ENCODE data around the gene GRIK1. TPM values are rescaled to one million over a fixed set of nuclear protein-coding genes. Genes with fewer than 3 reads are reported as not detected.

GRIK1 gene
- total RNA-seq, 1 donor from 2014 or later = not detected

DNA sequence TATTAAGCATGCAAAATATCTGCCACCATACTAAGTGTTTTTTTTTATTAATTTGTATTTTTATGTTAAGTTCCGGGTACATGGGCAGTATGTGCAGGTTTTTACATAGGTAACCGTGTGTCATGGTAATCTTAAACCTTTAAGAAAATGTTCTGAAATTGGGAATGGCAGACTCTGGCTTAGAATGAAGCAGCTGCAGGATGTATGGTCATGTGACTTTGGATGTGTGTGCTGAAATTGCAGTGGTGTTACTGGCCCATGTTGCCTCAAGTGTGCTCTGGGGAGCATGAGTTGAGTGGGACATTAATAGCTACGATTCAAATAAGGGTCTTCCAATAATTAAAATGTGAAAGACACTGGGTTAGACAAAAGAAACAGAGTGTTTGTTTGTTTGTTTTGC is 6.7 kb downstream of the GRIK1 start:
- no peak for ATAC-seq
- no peak for DNase-seq (ENCODE audit: missing footprints)
- intact Hi-C loops (cut with DNase I) = no loop called here

DNA sequence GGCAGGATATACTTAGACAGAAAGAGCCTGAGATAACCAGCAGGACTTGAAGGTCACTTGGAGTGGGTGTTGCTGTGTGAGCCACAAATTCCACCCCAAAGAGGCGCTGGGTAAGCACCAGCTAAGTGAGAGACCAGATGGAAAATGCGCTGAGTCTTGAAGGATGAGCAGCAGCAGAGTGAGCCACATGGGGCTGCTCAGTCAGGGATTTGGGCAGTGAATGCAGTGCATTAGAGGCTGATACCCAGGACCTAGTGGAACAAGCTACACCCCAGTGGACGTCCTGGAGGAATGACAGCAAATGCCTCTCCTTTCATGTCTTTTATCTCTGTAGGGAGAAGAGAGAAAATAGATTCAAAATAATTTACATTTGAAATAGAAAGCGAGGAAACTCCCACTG is 11.3 kb downstream of the GRIK1 start:
- DNase-seq (ENCODE audit: missing footprints) (no peak), ATAC-seq (no peak)
- intact Hi-C loops (cut with DNase I) = no loop called here

DNA sequence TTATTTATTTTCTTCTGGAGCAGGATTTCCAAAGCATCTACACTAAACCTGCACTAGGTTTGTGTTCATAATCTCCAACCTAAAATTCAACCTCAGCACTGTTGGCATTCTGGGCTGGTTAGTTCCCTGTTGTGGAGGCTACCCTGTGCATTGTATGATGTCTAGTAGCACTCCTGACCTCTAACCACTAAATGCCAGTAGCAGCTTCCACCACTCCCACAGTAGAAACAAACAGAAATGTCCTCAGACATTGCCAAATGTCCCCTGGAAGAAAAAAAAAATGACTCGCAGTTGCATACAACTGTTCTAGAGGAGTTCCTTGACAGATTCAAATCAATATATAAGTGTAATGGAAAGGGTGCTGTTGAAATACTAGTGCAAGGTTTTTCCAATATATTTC is 18.9 kb downstream of the GRIK1 start:
- ATAC-seq = no peak
- intact Hi-C loops (cut with DNase I) = no loop called here
- DNase-seq (ENCODE audit: missing footprints) = no peak

DNA sequence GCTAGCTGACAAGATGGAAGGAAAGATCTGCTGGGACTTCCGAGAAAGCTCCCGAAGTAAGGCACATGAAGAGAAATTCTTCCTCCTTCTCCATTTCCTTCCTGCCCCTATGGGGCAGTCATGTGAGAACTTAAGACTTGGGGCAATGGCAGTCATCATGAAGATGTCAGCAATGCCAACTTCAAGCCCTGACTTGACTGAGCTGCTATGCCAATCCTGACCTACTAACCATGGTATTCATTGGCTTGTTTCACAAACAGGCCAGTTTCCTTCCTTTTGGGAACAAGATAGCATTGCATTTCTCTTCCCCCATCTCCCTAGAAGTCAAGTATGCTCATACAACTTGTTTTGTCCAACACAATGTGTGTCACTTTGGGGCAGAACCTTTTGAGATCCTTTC is 25.5 kb downstream of the GRIK1 start:
- no peak for ATAC-seq
- intact Hi-C loops (cut with DNase I) = no loop called here
- no peak for DNase-seq (ENCODE audit: missing footprints)

DNA sequence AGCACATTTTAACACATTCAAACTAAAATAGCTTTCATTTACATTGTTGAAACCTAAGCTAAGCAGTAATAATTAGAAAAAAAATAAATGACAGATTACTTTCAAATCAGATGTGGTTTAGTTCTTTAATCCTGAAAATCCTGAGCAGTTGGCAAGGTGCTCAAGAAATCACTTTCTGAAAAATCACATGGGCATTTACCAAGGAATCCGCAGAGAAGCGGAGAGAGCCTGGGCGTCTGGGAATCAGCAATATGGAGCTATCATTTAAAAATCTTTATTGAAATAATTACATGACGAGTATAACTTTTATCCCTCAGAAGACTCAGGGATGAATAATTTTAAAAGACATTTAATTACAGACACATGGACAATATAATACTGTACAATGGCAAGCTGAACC is 30.2 kb downstream of the GRIK1 start:
- intact Hi-C loops (cut with DNase I) = no loop called here
- DNase-seq (ENCODE audit: missing footprints) (no peak), ATAC-seq (no peak)

DNA sequence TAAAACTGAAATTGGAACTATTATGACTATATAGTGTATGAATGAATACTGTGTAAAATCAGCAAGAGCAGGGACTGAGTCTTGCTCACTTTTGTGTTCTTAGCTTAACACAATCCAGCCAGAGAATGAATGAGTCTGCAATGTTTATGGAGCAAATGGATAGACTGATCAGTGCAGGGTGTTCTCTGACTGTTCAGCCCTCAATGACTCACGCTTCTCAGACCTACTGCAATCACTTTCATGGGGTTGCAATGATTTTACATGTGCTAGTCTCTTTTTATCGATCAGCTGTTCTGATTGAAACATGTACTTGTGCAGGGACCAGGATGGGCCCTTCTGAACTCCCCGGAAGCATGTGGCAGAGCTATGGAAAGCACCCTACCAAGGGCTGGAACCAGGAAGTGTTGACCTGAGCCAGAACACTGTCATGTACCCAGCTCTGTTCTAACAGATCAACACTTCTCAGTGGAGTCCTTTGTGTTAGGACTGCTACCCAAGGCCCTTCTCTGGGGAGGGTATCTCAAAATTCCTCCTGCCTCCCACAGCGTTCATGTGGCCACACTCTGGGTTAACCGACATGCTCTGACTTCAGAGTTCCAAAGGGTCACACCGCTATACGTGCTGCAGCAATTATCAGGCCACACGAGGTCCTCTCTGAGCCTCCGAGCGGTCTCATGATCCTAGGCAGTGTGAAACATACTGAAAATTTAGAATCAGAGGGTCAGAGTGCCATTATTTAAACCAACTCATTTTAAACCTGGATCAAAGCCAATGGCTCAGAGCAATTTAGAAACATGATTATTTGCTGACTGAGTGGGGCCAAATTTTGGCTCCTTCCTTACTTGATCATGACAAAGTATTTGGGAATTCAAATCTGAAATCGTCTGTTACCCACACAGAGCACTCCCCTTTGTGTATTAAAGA is 35.2 kb downstream of the GRIK1 start:
- DNase-seq (ENCODE audit: missing footprints) (no peak), ATAC-seq (no peak)
- intact Hi-C loops (cut with DNase I) = no loop called here

DNA sequence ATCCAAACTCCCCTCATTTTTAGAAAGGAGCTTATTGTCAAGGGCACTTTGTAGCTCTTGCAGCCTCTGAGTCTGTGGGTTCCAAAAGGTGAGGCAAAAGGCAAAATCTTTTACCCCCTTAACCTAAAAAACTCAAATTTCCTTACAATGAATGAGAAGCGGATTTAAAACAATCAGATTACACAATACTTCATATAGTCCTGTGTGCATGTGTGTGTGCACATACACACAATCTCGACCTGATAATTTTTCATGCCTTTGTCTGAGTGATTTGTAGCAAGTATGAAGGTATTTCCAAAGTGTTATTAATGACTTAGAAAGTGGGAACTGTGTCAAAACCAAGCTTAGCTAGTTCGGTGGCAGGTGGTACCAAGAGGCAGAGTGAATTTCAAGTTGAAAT is 42.9 kb downstream of the GRIK1 start:
- intact Hi-C loops (cut with DNase I) = no loop called here
- ATAC-seq = no peak
- DNase-seq (ENCODE audit: missing footprints) = no peak

DNA sequence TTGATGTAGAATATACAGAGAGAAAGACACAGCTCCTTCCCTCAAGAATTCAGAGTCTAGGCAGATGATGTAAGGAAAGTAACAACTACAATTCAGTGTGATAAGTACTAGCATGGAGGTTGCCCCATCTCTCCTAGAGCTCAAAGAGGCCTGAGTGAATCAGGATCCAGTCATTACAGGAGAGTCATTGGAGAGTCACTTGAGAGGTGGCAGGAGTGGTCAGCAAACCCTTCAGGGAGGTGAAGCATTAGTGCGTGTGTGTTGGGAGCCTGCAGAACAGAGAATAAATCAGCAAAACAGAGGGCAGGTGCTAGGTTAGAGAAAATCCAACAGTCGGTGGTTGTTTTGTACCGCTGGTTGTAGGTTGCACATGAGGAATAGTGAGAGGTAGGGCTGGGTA is 46.1 kb downstream of the GRIK1 start:
- ATAC-seq = no peak

DNA sequence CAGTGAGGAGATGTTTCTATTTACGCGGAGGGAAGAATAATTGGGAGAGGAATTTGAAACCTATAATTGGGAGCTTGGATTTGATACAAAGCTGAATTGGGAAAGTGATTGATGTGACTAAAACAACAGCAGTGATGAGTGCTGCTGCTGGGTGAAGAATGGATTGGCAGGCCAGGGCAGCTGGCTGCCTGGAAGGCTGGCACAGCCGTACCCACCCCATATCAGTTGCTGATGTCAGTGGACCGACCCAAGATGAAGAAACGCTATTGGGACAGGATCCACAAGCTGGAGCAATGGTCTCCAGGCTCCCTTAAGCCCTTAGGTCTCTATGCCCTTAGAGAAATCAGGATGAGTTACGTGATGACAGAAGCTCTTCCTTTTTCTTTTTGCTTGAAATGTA is 47.4 kb downstream of the GRIK1 start:
- DNase-seq (ENCODE audit: missing footprints) (no peak), ATAC-seq (no peak)
- intact Hi-C loops (cut with DNase I) = no loop called here

More for the DNA sequence above, 46.1 kb downstream of the GRIK1 start:
- DNase-seq (ENCODE audit: missing footprints) = no peak
- intact Hi-C loops (cut with DNase I) = no loop called here

DNA sequence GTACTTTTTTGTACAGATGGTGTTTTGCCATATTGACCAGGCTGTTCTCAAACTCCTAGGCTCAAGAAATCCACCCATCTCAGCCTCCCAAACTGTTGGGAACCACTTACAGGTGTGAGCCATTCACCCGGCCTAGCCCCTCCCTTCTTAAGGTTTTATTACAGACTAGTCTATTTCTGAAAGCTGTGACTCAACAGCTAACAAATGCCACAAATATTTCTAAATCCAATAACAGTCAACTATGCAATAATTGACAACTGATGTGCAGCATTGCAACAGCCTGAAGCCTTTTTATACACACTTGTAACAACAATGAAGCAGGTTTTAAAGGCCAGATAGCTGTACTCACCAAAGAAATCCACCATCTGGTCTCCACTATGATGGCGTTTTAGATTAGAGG is 51.4 kb downstream of the GRIK1 start:
- DNase-seq (ENCODE audit: missing footprints) (no peak), ATAC-seq (no peak)
- intact Hi-C loops (cut with DNase I) = no loop called here

DNA sequence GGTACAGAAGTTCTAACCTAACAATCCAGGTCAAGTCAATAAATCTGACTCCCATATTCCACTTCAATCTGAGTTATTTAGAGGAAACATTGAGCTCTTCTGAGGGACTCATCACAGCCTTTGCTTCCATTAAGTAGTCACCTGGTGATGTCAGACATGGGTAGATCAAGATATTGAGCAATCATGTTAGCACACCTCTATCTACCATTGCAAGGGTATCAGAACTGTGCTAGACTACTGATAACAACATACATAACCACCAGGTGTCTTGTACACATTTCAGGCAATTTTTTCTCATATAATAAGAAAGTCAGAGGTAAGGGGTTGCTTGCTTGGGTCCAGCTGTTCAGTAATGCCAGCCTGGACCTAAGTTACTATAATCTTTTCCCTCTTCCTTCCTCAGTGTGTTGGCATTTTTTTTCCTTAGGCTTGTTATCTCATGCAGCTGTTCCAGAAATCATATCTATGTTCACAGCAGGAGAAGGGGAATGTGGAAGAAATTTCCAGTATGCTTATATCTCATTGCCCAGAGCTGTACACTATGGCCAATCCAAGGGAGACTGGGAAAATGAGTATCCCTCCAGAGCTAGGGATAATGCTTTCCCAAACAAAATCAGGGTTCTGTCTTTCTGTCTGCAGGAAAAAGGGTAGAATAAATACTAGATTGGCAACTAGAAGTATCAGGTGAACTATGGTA is 52.3 kb downstream of the GRIK1 start:
- ATAC-seq (no peak), DNase-seq (ENCODE audit: missing footprints) (no peak)
- intact Hi-C loops (cut with DNase I) = no loop called here

DNA sequence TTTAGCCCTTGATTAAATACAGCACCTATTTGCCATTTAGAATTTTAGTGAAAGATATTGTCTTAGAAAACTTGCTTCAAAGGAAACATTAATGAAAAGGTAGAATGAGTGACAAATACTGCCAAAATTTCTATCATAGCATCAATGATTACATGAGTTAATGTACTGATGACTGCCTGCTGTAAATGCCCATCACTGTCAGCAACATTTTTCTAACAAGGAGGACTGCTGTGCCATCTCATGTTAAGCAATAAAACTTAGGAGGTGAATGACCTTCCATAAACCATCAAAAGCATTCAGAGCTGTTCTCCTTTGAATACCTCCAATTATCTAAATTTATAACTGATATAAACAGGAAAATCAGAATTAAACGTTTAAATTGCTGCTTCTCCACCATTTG is 54.3 kb downstream of the GRIK1 start:
- ATAC-seq = no peak
- DNase-seq (ENCODE audit: missing footprints) = no peak
- intact Hi-C loops (cut with DNase I) = no loop called here

DNA sequence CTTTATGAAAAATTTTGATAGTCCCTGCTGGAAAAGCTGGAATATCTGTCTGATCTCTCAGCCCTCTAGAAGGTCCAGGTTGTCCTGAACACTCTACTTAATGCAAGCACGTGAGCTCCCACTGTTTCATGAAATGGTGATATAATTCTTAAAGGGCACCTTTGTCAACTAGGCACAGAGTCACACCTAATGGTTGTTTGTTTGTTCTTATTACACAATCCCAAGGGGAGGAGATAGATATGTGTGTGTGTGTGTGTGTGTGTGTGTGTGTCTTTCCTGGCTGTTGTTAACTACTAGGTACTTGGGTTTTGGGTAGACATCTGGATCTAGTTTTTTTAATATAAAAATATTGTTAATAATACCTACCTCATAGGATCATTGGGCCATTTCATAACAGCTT is 63.9 kb downstream of the GRIK1 start:
- ATAC-seq (no peak), DNase-seq (ENCODE audit: missing footprints) (no peak)
- intact Hi-C loops (cut with DNase I) = no loop called here

DNA sequence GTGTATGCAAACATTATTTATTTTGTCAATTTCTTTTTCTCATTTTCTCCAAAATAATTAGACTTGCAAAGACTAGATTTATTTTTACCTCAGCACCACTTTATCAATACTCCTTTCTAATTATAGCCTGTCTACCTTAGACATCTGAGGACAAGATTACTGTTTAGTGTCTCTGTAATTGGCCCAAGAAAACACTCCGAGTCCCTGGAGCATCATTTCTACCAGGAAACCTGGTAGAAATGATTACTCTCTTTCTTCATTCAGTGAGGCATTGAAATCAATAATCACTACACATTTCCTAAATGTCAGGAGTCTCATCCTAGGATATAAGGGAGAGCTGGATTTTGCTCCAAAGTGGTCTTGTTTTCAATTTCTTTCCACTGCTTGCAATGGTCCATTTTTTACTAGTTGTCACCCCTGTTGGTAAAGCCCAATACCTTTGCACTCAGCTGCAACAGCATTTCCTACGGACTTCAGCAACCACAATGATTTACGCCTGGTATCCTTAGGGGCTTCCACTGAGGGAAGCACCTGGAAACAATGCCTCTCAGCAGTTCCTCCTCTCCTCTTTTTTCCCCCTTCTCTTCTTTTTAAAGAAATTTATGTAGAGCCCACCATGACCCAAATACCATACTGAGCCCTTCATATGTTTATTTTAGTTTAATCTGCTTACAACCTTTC is 64.6 kb downstream of the GRIK1 start:
- DNase-seq (ENCODE audit: missing footprints) (no peak), ATAC-seq (no peak)
- intact Hi-C loops (cut with DNase I) = no loop called here

DNA sequence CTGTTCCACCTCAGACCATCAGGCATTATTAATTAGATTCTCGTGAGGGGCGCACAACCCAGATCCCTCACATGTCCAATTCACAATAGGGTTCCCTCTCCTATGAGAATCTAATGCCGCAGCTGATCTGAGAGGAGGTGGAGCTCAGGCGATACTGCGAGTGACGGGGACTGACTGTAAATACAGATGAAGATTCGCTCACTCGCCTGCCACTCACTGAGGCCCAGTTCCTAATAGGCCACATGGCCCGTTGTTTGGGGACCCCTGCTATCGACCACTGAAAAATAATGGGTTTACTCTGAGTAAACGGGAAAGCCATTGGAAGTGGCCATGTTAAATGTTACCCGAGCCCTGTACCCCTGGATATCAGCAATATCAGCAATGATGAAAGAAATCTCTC is 65.9 kb downstream of the GRIK1 start:
- no peak for ATAC-seq
- DNase-seq (ENCODE audit: missing footprints) = no peak
- intact Hi-C loops (cut with DNase I) = no loop called here

DNA sequence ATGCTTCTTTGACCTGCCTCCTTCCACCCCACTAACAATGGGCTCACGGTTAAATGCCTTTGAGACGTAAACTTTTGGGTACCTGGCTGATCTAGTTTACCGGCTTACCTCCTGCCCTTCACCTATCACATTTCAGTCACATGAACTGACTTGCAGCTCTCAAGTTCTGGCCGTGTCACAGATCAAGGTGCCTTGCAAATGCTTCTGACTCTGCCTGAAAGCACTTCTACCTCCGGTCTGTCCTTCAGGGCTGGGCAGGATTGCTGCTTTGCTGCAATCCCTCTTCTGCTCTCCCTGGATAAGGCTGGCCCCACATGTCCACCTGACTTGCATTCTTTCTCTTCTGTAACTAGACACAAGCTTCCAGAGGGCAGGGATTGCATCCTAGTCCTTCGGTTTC is 69.0 kb downstream of the GRIK1 start:
- ATAC-seq (no peak), DNase-seq (ENCODE audit: missing footprints) (no peak)
- intact Hi-C loops (cut with DNase I) = no loop called here

DNA sequence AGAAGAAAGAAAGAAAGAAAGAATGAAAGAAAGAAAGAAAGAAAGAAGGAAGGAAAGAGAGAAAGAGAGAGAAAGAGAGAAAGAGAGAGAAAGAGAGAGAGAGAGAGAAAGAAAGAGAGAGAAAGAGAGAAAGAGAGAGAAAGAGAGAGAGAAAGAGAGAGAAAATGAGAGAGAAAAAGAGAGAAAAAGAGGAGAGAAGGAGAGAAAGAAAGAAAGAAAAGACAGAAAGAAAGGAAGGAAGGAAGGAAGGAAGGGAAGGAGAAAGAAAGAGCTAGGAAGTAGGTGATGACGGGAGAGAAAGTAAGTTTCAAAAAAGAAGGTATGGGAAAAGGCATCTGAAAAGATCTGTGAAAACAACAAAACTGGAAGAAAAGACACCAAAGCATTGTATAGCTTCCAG is 72.0 kb downstream of the GRIK1 start:
- ATAC-seq (no peak), DNase-seq (ENCODE audit: missing footprints) (no peak)
- intact Hi-C loops (cut with DNase I) = no loop called here

DNA sequence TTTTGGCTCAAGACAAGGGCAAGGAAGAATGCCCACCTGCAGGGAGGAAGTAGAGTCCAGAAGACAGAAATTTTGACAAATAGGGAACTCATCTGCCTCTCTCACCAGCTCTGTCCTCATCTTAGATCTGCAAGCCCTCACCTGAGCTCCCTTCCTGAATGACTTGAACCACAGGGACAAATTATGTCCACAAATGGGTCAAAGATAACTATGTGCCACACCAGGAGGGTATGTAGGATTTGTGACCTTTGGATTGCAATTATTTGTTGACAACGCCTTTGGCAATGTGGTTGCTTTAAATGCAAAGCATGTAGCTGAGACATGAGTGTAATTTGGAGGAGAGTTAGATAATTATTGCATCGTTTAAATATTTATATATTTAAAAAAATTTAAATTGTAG is 79.5 kb downstream of the GRIK1 start:
- ATAC-seq = no peak
- no peak for DNase-seq (ENCODE audit: missing footprints)
- intact Hi-C loops (cut with DNase I) = no loop called here

DNA sequence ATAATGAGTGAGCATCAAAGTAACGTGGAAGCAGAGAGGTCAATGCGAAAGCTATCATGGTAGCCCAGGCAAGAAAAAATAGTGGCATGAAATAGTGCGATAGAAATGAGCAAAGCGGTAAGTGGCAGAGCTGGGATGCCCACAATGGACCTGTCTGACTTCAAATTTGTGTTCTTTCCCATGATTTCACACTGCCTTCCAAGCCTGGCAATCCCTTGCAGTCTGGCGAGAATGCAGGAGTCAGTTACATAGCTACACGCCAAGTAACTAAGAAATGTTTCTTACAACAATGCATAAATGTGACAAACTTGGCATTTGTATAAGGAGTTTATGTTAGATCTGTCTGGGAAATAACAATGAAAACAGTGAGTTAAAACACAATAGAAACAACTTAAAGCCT is 82.6 kb downstream of the GRIK1 start:
- no peak for ATAC-seq
- intact Hi-C loops (cut with DNase I) = no loop called here
- DNase-seq (ENCODE audit: missing footprints) = no peak

DNA sequence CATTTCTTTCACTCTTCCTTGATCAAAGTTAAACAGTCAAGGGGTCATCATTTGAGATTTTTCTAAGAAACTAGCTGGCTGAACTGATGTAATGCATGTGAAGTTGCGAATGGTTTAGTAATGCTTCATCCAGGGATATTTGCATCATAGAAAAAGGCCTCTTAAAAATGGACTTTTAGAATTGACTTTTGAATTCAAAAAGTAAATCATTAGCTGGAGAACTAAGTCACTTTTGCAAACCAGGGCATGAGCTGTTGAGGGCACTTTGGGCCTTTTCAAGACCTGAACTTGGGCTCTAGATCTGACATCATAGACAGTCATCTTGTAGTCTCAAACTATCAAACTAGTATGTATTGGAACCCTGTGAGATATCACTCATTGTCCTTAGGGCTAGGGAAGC is 85.0 kb downstream of the GRIK1 start:
- DNase-seq (ENCODE audit: missing footprints) = no peak
- ATAC-seq = no peak
- intact Hi-C loops (cut with DNase I) = loop anchor here (5.0 kb wide), 1 partner anchor 757 kb away; no protein-coding TSS in a partner anchor

All from Right ventricle myocardium inferior (tissue), 1 donor.